Activated CD4-positive, alpha-beta T cell treated with anti-CD3 and anti-CD28 coated beads, Interleukin-2, Interleukin-6, amounts not matched to agents 100 ng/mL and 50 ng/mL, durations not matched to agents 16 hours and 8 hours (primary cell): ENCODE data around the gene APOO.

ENCODE experiments used
- DNase-seq: peaks from one replicate; pipeline ENCODE4 v3.0.0-alpha.2; 2020

APOO gene

DNA sequence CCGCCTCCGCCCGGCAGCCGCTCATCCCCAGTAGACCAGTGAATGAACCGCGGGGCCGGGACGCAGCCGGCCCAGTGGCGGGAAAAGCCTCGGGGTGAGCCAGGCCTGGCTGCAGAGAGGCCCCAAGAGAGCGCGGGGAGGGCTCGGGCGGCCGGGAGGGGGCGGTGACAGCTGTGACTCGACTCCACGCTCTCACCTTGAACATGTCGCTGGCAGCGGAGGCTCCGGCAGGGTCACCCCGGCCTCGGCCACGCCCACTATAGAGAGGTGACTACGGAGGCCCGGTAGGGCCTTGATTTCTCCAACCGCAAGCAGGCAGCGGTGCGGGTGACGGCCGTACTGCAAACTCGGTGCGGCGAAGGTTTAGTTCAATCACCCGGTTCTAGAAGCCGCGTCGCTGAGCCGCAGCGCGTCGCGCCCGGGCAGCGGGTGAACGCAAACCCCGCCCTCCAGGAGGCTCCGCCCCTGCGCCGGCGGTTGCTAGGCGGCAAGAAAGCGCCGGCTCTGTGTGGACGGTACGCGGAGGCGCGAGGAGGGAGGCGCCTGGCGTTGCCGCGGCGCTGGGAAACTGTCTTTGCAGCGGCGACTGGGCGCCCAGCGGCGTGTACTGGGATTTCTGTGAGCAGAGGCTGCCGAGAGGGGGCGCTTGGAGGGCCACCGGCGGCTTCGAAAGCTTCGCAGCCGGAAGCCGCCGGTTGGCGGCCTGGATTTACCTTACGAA lies at the start of gene APOO, which contains the start of gene CXorf58:
APOO (minus strand) TSS at position 441 of the 721 bp plus-strand sequence; CDS start at position 205, 236 bp downstream.
CXorf58 (plus strand) TSS at position 509 of the 721 bp plus-strand sequence. CDS start 2,297 bp downstream, outside the sequence.
- DNase-seq = peak; percentile 94

DNA sequence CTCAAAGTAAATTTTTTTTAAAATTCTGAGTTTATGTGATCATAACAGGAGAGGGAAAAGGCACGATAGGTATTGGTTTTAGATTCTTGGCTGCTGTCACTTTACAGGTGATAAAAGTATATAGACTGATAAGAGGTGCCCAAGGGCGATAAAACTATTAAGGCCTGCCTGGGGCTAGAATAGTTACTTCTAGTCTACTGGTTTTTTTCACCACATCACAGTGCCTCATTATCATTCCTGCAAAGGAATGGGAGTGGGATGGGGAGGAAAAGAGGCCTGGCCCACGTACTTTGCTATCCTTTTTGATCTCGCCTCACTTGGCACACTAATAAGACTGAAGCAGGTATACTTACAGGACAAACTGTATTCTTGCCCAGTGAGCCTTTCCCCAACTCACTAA lies 46.7 kb upstream of the APOO start:
- no peak for DNase-seq

DNA sequence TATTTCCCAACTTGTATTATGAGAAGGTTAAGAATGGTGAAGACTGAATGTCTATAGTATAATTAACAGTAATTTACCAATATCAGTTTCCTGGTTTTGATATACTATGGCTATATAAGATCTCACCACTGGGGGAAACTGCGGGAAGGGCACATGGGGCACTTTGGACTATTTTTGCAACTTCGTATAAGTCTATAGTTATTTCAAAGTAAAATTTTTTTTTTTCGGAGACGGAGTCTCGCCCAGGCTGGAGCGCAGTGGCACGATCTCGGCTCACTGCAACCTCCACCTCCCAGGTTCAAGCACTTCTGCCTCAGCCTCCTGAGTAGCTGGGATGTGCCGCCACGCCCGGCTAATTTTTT lies 46.2 kb upstream of the APOO start:
- DNase-seq = no peak

DNA sequence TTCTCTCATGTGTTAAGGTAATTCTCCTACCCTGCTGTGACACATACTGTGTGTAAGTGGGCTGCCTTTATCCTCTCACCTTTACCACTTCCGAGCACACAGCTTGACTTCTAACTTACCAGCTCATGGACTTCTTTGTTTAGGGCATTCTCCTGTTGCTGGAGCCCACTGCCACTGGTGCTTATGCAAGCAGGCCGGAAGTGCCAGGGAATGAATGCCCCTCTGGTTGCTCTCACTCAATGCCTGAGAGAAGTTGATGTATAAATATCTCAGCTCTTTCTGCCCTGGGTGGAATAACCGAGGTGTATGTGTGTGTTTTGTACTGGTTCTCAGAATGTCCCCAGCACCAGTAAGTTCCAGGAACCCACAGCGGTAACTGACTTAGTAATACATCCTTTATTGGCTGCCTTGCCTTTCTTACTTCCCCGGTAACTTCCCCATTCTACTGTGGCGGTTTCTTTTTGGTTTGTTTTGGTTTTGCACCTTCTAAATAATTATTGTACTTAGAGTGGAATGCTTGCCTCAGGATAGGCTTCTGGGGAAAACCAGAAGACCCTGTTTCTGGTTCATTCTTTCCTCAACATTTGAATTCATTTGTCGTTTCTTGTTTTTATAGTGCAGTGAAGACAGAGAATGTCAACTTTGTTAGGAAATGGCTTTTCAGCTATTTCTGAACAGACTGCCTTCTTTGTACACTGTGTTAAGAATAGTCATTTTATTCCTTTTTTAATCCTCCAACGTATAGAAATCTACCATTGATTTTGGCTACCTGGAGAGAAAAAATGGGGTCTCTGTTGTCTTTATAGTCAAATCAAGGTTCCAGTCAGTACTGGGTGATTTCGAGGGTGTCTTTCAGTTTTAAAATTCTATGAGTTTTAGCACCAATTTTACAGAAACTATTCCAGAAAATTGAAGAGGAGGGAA lies 45.5 kb upstream of the APOO start:
- DNase-seq = peak; percentile 70

DNA sequence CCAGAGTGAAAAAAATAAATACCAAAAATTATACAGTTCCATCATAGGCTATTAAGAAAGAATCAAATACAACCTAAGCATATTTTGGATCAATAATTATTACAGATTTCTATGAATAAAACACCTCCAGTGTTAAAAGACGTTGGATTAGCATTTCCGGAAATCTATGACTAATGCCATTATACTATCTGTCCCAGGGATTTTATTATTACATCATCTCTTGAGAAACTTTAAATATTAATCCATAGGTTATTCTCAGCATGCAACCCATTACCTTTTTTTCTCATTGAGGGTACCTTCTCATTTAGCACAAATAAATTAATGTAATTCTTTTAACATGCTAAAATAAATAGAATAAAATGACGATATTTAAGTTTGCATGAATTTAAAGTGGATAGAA lies 44.7 kb upstream of the APOO start:
- DNase-seq = no peak

DNA sequence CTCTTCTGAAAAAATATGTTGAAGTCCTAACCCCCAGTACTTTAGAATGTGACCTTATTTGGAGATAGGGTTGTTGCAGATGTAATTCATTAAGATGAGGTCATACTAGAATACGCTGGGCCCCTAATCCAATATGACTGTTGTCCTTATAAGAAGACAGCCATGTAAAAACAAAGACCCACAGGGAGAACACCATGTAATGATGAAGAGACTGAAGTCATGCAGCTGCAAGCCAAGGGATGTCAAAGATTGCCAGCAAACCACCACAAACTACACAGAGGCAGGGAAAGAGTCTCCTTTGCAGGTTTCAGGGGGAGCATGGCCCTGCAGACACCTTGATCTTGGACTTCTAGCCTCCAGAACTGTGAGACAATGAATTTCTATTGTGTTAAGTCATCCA lies 37.5 kb upstream of the APOO start:
- DNase-seq = no peak

DNA sequence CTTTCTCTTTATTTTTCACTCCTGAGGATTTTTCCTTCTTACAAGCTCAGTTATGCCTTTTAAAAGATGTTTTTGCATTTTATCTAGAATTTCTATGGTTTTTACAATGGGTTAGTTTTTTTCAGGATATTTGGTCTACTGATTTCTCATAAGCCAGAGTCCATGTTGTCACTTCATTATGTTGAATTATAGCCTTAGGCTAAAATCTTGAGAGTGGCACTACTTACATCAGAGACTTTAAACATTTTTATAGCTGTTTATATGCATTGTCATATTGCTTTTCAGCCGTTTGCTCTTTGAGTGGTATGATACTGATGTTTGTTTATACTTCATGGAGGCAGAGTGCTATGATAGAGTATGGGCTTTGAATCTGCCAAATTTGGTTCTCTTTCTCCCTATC lies 36.5 kb upstream of the APOO start:
- no peak for DNase-seq

DNA sequence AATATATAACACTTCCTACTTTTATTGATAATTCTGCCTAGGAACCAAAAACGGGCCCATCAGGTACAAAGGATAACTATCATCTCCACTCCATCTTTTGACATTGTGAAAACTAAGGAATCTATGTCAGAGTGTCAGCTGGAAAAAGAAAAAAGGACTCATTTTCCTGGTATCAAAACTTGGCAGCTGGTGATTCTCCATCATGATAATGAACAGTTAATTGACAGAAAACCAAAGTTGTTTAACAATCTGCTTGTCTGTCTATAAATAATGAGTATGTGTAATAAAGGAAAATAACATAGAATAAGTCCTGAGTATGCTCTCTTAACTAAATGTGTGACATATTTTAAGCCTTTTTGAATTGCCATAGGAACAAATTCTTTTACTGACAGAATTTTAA lies 31.5 kb upstream of the APOO start:
- DNase-seq = no peak

DNA sequence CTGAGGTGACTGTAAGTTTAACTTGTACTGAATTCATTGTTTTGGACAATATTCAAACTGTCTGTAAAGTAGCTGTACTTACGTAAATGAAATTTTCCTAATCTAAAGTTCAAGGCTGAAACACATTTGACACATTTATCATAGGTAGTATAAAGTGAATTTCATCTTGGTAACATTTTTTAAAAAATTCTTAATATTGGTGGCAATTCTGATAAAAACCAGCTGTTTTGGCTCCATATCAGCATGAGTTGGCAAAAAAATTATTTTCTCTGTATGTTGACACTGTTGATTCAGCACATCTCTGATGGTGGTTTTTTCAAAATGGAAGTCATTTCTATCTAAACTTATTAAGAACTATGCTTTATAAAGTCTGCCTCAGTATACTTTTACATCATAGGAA lies 31.0 kb upstream of the APOO start:
- no peak for DNase-seq

DNA sequence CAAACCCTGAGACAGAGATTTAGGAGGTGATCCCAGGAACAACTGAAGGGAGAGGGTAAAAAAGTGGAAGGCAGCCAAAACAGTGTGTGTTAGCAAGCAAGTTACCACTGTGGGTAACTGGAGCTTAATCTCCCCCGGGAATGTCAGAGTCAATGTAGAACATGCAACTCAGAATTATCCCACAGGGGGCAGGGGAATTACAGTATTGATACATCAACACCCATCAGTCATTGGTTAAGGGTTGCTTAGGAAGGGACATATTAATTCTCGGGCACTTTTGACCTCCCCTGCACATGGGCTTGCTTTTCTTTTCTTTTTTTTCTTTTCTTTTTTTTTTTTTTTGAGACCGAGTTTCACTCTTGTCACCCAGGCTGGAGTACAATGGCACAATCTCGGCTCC lies 29.4 kb upstream of the APOO start:
- DNase-seq = no peak

DNA sequence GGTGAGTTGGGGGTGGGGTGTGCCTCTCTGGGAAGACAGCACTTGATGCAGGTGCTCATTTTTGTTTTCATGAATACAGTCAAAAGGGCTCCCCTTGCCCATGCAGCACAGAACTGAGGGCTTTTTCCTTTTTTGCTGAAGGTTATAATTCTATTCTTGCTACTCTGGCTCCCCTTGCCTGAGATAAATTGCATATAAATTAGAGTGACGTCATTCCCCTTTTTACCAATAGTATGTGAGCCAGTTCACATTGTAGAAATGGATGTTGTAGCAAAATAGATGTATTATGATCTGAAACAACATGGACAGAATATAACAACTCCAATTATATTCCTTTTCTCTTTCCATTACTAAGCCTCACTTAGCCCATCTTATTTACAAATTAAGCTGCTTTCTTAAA lies 28.4 kb upstream of the APOO start:
- DNase-seq = no peak

DNA sequence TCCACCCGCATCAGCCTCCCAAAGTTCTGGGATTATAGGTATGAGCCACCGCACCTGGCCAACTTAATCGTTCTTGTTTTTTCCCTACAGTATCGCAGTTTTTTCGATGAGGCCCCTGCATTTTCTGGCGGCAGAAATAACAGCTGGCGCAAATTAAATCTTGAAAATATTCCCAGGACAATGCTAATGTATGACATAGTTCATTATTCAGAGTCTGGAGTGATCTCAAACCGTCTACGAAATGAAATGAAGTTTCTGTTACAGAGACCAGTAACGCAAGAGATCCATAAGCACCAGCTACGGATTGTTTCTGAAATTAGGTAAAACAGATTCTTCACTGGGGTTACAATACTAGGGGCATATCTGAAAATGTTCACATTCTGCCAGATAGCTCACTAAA lies 27.4 kb upstream of the APOO start:
- no peak for DNase-seq

DNA sequence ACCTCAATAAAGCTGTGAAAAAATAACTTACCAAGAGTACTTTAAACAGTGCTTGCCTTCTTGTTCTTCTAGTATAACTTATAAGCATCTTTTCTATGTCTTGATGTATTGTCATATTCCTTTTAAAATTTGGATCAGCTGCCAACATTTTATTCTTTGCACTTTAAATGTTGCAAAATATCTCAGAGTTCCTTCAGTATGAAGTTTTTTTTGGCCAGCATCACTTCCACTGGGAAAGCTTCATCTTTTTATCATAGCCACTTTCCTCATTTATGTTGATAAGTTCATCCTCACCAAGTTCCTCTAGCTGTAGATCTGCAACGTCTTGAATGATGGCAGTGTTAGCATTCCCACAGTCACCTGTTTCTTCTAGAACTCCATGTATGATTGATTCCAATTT lies 24.3 kb upstream of the APOO start:
- DNase-seq = no peak

DNA sequence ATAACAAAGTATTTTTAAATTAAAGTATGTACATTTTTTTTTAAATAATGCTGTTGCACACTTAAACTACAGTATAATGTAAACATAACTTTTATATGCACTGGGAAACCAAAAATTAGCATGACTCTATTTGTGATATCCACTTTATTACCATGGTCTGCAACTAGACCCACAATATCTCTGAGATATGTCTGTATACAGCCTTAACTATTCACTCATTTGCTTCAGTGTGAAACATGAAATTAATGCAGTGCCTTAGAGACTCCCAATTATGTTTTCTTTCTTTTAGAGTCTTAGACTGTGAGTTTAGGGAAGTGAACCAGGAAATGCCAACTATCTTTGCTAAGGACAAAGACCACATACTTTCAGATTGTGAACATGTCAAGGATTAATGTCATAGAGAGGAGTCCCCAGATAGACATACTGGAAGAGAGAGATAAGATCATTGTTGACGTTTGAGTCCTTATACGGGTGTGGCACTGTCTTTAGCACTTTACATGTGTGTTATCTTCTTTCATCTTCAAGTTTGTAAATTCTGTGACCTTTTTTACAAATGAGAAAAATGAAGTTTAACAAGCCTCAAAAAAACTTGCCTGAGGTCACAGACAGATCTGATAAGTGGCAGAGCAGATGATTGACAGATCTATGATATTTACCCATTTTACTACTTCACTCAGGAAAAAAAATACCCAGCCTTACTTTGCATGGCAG lies 23.3 kb upstream of the APOO start:
- no peak for DNase-seq

DNA sequence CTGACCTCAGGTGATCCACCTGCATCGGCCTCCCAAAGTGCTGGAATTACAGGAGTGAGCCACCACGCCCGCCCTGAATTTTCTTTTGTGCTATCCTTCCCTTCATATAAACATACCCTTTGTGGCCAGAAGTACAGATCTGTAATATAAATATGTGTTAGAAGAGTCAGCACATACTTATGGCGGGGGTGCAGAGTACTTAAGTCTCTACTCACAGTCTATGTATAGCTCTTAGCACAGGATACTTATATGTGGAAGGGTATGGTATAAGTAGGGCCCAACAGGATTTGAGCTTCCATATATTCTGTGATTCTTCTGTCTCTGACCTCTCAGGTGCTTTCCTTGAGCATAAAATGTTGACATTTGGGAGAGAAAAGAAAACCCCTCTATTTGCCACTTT lies 18.3 kb upstream of the APOO start:
- DNase-seq = no peak

DNA sequence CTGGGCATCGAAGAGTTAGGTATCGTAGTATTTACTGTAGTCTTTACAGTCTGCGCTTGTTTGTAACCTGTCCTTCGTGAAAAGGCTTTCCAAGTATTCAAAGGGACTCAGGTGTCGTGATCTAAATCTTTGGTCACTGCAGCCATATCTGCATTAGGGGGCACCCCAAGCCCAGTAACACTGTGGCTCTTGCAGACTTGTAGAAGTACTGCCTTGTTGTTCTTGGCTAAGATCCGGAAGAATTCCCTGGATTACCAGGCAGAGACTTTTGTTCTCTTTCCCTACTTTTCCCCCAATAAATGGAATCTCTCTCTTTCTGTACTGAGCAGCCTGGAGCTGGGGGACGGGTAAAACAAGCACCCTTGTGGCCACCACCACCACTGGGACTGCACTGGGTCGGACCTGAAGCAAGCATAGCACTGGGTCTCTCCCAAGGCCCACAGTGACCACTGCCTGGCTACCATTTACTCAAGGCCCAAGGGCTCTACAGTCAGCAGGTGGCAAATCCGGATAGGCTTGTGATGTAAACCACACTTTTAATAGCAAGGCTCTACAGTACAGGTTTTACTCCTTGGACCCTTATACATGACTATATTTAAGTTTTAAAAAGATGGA lies 12.1 kb upstream of the APOO start:
- no peak for DNase-seq

DNA sequence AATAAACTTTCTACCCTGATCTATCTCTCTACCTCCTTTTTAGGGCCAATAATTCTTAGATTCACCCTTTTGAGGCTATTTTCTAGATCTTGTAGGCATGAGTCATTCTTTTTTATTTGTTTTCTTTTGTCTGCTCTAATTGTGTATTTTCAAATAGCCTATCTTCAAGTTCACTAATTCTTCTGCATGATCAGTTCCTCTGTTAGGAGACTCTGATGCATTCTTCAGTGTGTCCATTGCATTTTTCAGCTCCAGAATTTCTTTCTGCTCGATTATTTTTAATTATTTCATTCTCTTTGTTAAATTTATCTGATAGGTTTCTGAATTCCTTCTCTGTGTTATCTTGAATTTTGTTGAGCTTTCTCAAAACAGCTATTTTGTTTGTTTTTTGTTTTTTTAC lies 11.4 kb upstream of the APOO start:
- no peak for DNase-seq

DNA sequence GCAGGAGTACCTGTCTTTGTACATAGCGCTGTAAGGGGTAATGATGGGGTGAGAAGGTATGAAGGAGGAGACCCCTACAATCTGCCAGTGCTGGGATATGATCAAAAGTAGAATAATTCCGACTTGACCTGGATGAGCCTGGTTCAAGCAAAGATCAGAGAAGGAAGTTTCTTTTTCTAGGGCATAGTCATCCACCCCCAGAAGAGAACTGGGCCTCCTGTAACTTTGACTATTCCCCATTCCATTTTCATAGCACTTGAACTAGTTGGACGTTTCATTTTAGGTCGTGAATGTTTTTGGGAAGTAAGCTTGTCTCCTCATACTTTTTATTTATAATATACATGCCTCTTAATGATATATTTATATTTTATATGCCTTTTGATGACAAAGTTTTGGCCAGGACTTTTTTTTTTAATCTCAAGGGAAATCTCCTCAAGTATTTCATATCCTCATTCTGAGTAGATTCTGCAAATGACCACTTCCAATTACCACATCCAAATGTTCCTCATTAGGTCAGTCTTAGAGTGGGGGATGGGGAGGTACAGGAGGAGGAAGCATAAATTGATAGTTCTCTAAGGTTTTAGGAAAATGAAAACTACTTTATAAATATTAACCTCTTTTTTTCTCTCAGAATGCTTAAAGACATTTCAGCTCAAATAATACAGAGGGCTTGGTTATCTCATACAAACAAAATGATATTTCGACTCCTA lies 3.5 kb upstream of the APOO start:
- DNase-seq = no peak

DNA sequence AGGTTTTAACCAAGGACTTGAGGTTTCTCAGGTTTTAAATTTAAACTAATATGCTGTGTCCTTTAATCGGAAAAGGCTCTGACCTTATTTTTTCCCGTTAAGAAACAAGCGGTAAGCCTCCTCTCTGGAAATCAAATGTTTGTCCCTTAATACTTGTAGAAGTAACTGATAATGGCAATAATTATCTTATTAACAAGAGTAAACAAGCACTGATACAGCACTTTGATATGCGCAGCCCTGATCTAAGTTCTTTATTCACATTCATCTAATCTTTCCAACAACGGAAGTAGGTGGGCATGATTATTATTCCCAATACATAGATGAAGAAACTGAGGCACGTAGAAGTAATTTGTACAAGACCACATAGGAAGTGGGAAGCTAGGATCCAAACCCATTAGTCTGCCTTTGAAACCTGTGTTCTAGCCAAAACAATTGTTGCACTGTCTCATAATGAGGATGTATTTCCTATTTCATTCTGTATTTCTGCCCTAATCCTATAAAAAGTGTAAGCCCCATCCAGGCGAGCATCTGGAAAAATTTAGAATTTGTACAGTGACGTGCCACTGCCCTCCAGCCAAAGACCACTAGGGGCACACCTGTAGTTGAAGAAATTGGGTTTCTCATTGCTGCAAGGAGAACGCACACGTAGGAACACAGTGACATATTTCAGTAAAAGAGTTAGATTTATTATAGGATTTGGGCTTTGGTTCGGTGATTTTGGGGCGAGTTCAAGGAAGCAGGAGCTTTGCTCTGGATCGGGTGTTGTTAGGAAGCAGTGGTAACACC lies 674 bp upstream of the APOO start:
- DNase-seq = no peak

DNA sequence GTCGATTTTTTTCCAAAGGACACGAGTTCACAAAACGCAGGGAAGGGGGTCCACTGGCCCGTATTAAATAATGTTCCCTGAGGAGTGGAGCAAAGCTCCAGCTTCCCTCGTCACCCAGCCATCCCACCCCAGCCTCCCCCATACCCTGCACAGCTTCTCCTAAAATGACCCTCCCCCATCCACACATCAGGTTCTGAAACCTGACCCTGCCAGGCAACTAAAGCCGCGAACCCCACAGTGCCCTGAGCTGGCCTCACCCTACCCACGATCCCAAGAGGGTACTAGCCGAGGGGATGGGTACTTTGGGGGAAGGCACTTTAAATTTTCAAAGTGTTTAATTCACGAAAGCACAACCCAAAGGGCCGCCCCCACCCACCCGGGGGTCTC lies 634 bp downstream of the APOO start:
- peak; percentile 14 for DNase-seq

DNA sequence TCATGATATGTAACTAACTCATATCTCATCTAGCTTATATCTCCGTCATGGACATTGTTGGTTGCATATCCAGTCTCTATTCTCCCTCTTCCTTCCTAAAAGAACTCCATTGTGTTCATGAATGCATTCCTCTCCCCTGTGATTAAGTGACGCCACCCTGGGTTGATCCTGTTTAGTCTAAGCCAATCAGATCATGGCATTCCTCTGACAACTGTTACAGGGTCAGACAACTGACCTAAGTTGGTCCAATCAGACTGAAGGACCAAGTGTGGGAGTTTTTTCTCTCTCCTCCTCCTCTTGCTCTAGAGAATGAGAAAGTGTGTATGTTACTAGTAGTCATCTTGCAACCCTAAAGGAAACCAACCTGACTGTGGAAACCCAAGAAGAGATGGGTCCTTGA lies 3.6 kb downstream of the APOO start:
- no peak for DNase-seq

DNA sequence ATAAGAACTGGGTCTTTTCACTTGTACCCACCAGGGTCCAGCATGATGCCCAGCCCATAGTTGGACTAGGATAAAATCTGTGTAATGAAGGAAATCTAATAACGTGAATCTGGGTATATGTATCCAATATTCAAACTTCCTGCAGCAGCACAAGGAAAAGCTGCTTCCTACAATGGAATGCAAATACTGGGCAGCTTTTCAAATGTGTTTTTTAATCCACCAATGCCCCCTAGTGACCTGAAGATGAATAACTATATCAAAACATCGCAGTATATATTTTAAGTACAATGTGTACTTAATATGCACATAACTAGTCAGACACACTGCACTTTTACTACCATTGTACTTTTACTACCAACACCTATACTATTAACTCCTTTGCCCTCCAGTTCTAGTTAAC lies 5.3 kb downstream of the APOO start:
- peak; percentile 46 for DNase-seq
